ENCODE measurements around the gene IL11. TPM values are rescaled to one million over a fixed set of nuclear protein-coding genes. Genes with fewer than 3 reads are reported as not detected.

Gene IL11
- polyA plus RNA-seq, 2 donors, result 0.47 to 0.51 TPM

DNA sequence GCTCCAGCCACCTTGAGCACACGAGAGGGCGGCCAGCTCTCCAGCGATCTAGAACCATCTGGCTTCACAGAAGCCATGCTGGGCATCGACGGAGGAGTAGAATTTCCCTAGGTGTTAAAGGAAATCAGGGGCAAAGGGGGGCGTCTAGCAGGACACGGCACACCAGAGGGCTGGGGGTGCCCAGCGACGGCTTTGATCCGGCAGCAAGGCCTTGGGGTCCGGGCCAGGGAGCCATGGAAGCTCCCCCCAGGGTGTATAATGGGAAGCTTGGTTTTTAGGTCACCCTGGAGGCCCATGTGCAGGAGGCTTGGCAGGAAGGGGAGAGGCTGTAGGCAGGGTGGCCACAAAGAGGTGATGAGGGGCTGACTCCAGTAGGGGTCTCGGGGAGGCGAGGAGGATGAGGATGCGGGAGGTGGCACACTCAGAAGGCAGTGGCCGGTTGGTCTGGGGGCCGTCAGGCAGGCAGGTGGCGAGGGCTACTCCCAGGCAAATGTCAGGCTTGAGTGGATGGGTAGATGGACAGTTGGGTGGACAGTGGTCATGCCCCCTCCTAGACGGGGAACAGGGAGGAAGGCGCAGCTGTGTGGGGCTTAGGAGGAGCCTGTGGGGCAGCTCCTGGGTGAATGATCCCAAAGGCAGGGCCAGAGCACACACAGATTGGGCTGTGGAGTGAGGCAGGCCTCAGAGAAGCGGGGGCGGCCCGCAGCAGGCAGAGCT, 25.0 kb downstream of the IL11 start:
- Histone ChIP-seq H3K4me1 (ENCODE audit: control insufficient read depth in 2 of 2, insufficient read depth in 2 of 2, low read length in 1 of 2) (peaks cover 4 to 18% of the 10 kb centered on the region in 2 donors), H3K27ac (ENCODE audit: low read depth in 2 of 2, low read length in 1 of 2) (no peak overlapping the region), H3K4me3 (ENCODE audit: low read depth in 1 of 2, low read length in 2 of 2) (no peak overlapping the region), H3K27me3 (ENCODE audit: control insufficient read depth in 1 of 2, insufficient read depth in 2 of 2, low read length in 2 of 2) (no peaks in the 10 kb centered on the region), H3K36me3 (ENCODE audit: control insufficient read depth in 2 of 2, insufficient read depth in 2 of 2, low read length in 1 of 2) (peaks cover 0 to 11% of the 10 kb centered on the region in 2 donors), H3K9me3 (ENCODE audit: control insufficient read depth in 2 of 2, insufficient read depth in 1 of 2, low read depth in 1 of 2, low read length in 1 of 2) (no peaks in the 10 kb centered on the region)
- WGBS, 2 donors, result 84 to 89% methylated on average over 22 of the region's 22 CpGs

- Histone ChIP-seq H3K4me3 (ENCODE audit: low read depth in 1 of 2, low read length in 2 of 2) (no peak overlapping the region), H3K27me3 (ENCODE audit: control insufficient read depth in 1 of 2, insufficient read depth in 2 of 2, low read length in 2 of 2) (no peaks in the 10 kb centered on the region), H3K9me3 (ENCODE audit: control insufficient read depth in 2 of 2, insufficient read depth in 1 of 2, low read depth in 1 of 2, low read length in 1 of 2) (no peaks in the 10 kb centered on the region), H3K27ac (ENCODE audit: low read depth in 2 of 2, low read length in 1 of 2) (no peak overlapping the region), H3K36me3 (ENCODE audit: control insufficient read depth in 2 of 2, insufficient read depth in 2 of 2, low read length in 1 of 2) (peaks cover 0 to 11% of the 10 kb centered on the region in 2 donors), H3K4me1 (ENCODE audit: control insufficient read depth in 2 of 2, insufficient read depth in 2 of 2, low read length in 1 of 2) (peaks cover 4 to 20% of the 10 kb centered on the region in 2 donors)
- WGBS, 2 donors, result 60 to 71% methylated on average over 9 of the region's 9 CpGs
Measured at GRCh38 chr19:55344444-55344843, 25.8 kb downstream of the IL11 start.

- Histone ChIP-seq H3K9me3 (ENCODE audit: control insufficient read depth in 2 of 2, insufficient read depth in 1 of 2, low read depth in 1 of 2, low read length in 1 of 2) (no peaks in the 10 kb centered on the region), H3K27me3 (ENCODE audit: control insufficient read depth in 1 of 2, insufficient read depth in 2 of 2, low read length in 2 of 2) (no peaks in the 10 kb centered on the region), H3K4me3 (ENCODE audit: low read depth in 1 of 2, low read length in 2 of 2) (no peak overlapping the region), H3K36me3 (ENCODE audit: control insufficient read depth in 2 of 2, insufficient read depth in 2 of 2, low read length in 1 of 2) (peaks cover 0 to 10% of the 10 kb centered on the region in 2 donors), H3K4me1 (ENCODE audit: control insufficient read depth in 2 of 2, insufficient read depth in 2 of 2, low read length in 1 of 2) (peaks cover 4 to 23% of the 10 kb centered on the region in 2 donors), H3K27ac (ENCODE audit: low read depth in 2 of 2, low read length in 1 of 2) (no peak overlapping the region)
- WGBS, 2 donors, result 86 to 87% methylated on average over 48 to 50 of the region's 50 CpGs
Measured at GRCh38 chr19:55341595-55342531, 28.4 kb downstream of the IL11 start.

DNA sequence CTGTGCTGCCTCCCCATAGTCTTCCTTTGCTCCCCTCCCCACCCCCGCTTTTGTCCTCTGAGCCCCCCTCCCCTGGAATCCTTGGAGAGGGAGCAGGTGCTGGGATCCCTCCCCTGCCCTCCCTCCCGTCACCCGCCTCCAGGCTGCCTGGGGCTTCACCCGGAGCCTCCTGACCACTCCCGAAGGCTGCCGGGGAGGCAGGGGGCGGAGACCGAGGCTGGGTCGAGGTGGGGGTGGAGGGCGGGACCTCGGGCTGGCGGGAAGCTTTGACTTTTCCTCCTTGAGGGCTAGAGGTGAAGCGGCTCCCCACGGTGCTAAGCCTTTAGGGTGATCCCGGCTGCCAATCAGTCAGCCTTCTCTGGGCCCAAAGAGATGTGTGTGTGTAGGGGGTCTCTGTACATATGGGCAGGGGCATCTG, 29.1 kb downstream of the IL11 start:
- H3K27ac ChIP-seq (ENCODE audit: low read depth in 2 of 2, low read length in 1 of 2), result no peak overlapping the region
- H3K4me3 ChIP-seq (ENCODE audit: low read depth in 1 of 2, low read length in 2 of 2), result peak overlapping the region in 1 of 2 donors; percentile 65
- no peaks in the 10 kb centered on the region for H3K27me3 ChIP-seq (ENCODE audit: control insufficient read depth in 1 of 2, insufficient read depth in 2 of 2, low read length in 2 of 2)
- H3K4me1 ChIP-seq (ENCODE audit: control insufficient read depth in 2 of 2, insufficient read depth in 2 of 2, low read length in 1 of 2), result peaks cover 4 to 23% of the 10 kb centered on the region in 2 donors
- 2 to 4% methylated on average over 15 of the region's 15 CpGs for WGBS, 2 donors
- H3K36me3 ChIP-seq (ENCODE audit: control insufficient read depth in 2 of 2, insufficient read depth in 2 of 2, low read length in 1 of 2), result peaks cover 0 to 8% of the 10 kb centered on the region in 2 donors
- no peaks in the 10 kb centered on the region for H3K9me3 ChIP-seq (ENCODE audit: control insufficient read depth in 2 of 2, insufficient read depth in 1 of 2, low read depth in 1 of 2, low read length in 1 of 2)

GRCh38 chr19:55340784-55341147, 29.5 kb downstream of the IL11 start:
- H3K27me3 ChIP-seq (ENCODE audit: control insufficient read depth in 1 of 2, insufficient read depth in 2 of 2, low read length in 2 of 2), result no peaks in the 10 kb centered on the region
- peaks cover 4 to 22% of the 10 kb centered on the region in 2 donors for H3K4me1 ChIP-seq (ENCODE audit: control insufficient read depth in 2 of 2, insufficient read depth in 2 of 2, low read length in 1 of 2)
- no peak overlapping the region for H3K27ac ChIP-seq (ENCODE audit: low read depth in 2 of 2, low read length in 1 of 2)
- H3K36me3 ChIP-seq (ENCODE audit: control insufficient read depth in 2 of 2, insufficient read depth in 2 of 2, low read length in 1 of 2), result peaks cover 0 to 8% of the 10 kb centered on the region in 2 donors
- no peaks in the 10 kb centered on the region for H3K9me3 ChIP-seq (ENCODE audit: control insufficient read depth in 2 of 2, insufficient read depth in 1 of 2, low read depth in 1 of 2, low read length in 1 of 2)
- WGBS, 2 donors, result 2 to 4% methylated on average over 21 to 24 of the region's 24 CpGs
- peak overlapping the region; percentile 61 to 65 for H3K4me3 ChIP-seq (ENCODE audit: low read depth in 1 of 2, low read length in 2 of 2)

GRCh38 chr19:55339889-55340783, 30.1 kb downstream of the IL11 start:
- peak overlapping the region; percentile 67 to 83 for H3K27ac ChIP-seq (ENCODE audit: low read depth in 2 of 2, low read length in 1 of 2)
- H3K4me1 ChIP-seq (ENCODE audit: control insufficient read depth in 2 of 2, insufficient read depth in 2 of 2, low read length in 1 of 2), result peaks cover 4 to 16% of the 10 kb centered on the region in 2 donors
- peaks cover 0 to 8% of the 10 kb centered on the region in 2 donors for H3K36me3 ChIP-seq (ENCODE audit: control insufficient read depth in 2 of 2, insufficient read depth in 2 of 2, low read length in 1 of 2)
- H3K4me3 ChIP-seq (ENCODE audit: low read depth in 1 of 2, low read length in 2 of 2), result peak overlapping the region; percentile 61 to 65
- WGBS, 2 donors, result 3 to 10% methylated on average over 12 to 44 of the region's 44 CpGs
- H3K27me3 ChIP-seq (ENCODE audit: control insufficient read depth in 1 of 2, insufficient read depth in 2 of 2, low read length in 2 of 2), result no peaks in the 10 kb centered on the region
- no peaks in the 10 kb centered on the region for H3K9me3 ChIP-seq (ENCODE audit: control insufficient read depth in 2 of 2, insufficient read depth in 1 of 2, low read depth in 1 of 2, low read length in 1 of 2)

DNA sequence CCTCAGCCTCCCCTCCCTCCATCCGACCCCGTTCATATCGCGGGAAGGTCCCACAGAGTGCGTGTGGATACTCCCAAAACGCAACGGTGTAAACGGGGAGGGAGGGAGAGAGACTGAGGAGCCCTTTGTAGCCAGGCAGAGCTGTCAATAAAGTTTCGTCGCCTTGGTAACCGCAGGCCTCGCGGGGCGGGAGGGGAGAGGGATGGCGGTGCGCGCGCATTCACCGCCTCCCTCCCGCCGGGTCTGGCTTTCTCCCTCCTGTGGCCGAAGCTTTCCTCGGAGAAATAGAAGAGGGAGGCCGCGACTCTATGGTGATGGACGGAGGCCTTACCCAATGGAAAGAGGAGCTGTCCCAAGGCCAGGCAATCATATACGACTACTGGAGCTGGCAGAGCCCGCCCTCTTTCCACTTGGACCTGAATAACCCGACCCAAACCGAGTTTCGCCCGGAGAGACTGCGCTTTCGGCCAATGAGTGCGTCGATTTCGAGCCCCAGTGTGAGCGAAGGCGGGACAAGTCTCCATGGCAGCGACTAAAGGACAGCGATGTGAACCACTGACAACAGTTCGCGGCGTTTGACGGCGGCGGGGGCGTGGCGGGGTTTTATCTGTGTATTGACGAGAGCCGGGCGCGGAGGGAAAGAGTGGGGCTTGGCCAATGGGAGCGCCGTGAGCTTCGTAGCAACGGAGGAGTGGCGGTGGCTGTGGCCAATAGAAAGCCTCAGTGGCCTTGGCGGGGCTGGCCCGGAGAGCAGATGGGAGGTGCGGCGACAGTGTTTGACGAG, 31.0 kb downstream of the IL11 start, which contains the start of gene KMT5C:
Gene KMT5C, plus strand, starts transcription at position 772 of the 784 bp plus-strand sequence. CDS start 2,061 bp downstream, outside the sequence.
- Histone ChIP-seq H3K4me1 (ENCODE audit: control insufficient read depth in 2 of 2, insufficient read depth in 2 of 2, low read length in 1 of 2) (peaks cover 2 to 15% of the 10 kb centered on the region in 2 donors), H3K9me3 (ENCODE audit: control insufficient read depth in 2 of 2, insufficient read depth in 1 of 2, low read depth in 1 of 2, low read length in 1 of 2) (no peaks in the 10 kb centered on the region), H3K27ac (ENCODE audit: low read depth in 2 of 2, low read length in 1 of 2) (peak within 1 kb of the TSS; percentile 92 to 98), H3K36me3 (ENCODE audit: control insufficient read depth in 2 of 2, insufficient read depth in 2 of 2, low read length in 1 of 2) (peaks cover 0 to 8% of the 10 kb centered on the region in 2 donors), H3K4me3 (ENCODE audit: low read depth in 1 of 2, low read length in 2 of 2) (peak within 1 kb of the TSS; percentile 61 to 65), H3K27me3 (ENCODE audit: control insufficient read depth in 1 of 2, insufficient read depth in 2 of 2, low read length in 2 of 2) (no peaks in the 10 kb centered on the region)
- WGBS, 2 donors, result 0% methylated on average over 57 to 63 of the region's 63 CpGs

DNA sequence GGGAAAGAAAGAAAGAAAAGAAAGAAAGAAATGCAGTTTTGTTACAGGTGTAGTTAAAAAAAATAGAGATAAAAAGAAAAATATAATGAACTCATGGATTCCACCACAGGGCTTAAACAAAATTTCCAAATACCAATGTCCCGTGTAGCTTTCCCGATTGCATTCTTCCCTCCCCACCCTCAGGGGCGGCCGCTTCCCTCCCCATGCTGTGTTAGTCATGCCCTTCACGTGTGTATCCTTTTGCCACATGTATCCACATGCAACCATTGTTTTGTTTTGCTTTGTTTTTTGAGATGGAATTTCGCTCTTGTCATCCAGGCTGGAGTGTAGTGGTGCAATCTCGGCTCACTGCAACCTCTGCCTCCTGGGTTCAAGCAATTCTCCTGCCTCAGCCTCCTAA, 34.2 kb downstream of the IL11 start:
- no peak overlapping the region for H3K27ac ChIP-seq (ENCODE audit: low read depth in 2 of 2, low read length in 1 of 2)
- H3K4me1 ChIP-seq (ENCODE audit: control insufficient read depth in 2 of 2, insufficient read depth in 2 of 2, low read length in 1 of 2), result peaks cover 2 to 11% of the 10 kb centered on the region in 2 donors
- no peaks in the 10 kb centered on the region for H3K9me3 ChIP-seq (ENCODE audit: control insufficient read depth in 2 of 2, insufficient read depth in 1 of 2, low read depth in 1 of 2, low read length in 1 of 2)
- 51 to 62% methylated on average over 7 of the region's 7 CpGs for WGBS, 2 donors
- H3K27me3 ChIP-seq (ENCODE audit: control insufficient read depth in 1 of 2, insufficient read depth in 2 of 2, low read length in 2 of 2), result no peaks in the 10 kb centered on the region
- H3K36me3 ChIP-seq (ENCODE audit: control insufficient read depth in 2 of 2, insufficient read depth in 2 of 2, low read length in 1 of 2), result no peaks in the 10 kb centered on the region
- no peak overlapping the region for H3K4me3 ChIP-seq (ENCODE audit: low read depth in 1 of 2, low read length in 2 of 2)
